ENCODE data around the gene PLEKHJ1. TPM values are rescaled to one million over a fixed set of nuclear protein-coding genes. Genes with fewer than 3 reads are reported as not detected.

Gene PLEKHJ1
- polyA plus RNA-seq, 1 donor = 115 TPM

- DNase-seq = peak; percentile 12 to 32
- Histone ChIP-seq H3K27ac (ENCODE audit: low read length) (peak overlapping the region; percentile 43), H3K36me3 (ENCODE audit: control insufficient read depth, insufficient read depth, low read length) (peaks cover 73% of the 10 kb centered on the region), H3K4me3 (ENCODE audit: low read length) (no peak overlapping the region), H3K27me3 (ENCODE audit: control insufficient read depth, insufficient read depth, low read length) (no peaks in the 10 kb centered on the region), H3K9me3 (ENCODE audit: control insufficient read depth, low read depth, low read length) (peaks cover 6% of the 10 kb centered on the region), H3K4me1 (ENCODE audit: control insufficient read depth, insufficient read depth, low read length) (peaks cover 15% of the 10 kb centered on the region)
- WGBS (ENCODE audit: insufficient coverage, low lambda C conversion rate) = no CpG with 5 or more reads among the region's 28 CpGs
These were observed 49.9 kb downstream of the PLEKHJ1 start for GRCh38 chr19:2186071-2186846.

GRCh38 chr19:2185734-2186070 lies 50.4 kb downstream of the PLEKHJ1 start:
- 100% methylated on average over 2 of the region's 11 CpGs for WGBS (ENCODE audit: insufficient coverage, low lambda C conversion rate)
- DNase-seq = no peak
- Histone ChIP-seq H3K27ac (ENCODE audit: low read length) (peak overlapping the region; percentile 43), H3K27me3 (ENCODE audit: control insufficient read depth, insufficient read depth, low read length) (no peaks in the 10 kb centered on the region), H3K9me3 (ENCODE audit: control insufficient read depth, low read depth, low read length) (peaks cover 3% of the 10 kb centered on the region), H3K4me3 (ENCODE audit: low read length) (no peak overlapping the region), H3K36me3 (ENCODE audit: control insufficient read depth, insufficient read depth, low read length) (peaks cover 72% of the 10 kb centered on the region), H3K4me1 (ENCODE audit: control insufficient read depth, insufficient read depth, low read length) (peaks cover 10% of the 10 kb centered on the region)

GRCh38 chr19:2184422-2184975 lies 51.6 kb downstream of the PLEKHJ1 start:
- 100% methylated on average over 1 of the region's 22 CpGs for WGBS (ENCODE audit: insufficient coverage, low lambda C conversion rate)
- no peak overlapping the region for H3K27ac ChIP-seq (ENCODE audit: low read length)

More at GRCh38 chr19:2184422-2184975, 51.6 kb downstream of the PLEKHJ1 start:
- H3K27me3 ChIP-seq (ENCODE audit: control insufficient read depth, insufficient read depth, low read length) = no peaks in the 10 kb centered on the region
- peaks cover 3% of the 10 kb centered on the region for H3K9me3 ChIP-seq (ENCODE audit: control insufficient read depth, low read depth, low read length)
- H3K4me1 ChIP-seq (ENCODE audit: control insufficient read depth, insufficient read depth, low read length) = peaks cover 3% of the 10 kb centered on the region
- H3K4me3 ChIP-seq (ENCODE audit: low read length) = no peak overlapping the region
- peaks cover 62% of the 10 kb centered on the region for H3K36me3 ChIP-seq (ENCODE audit: control insufficient read depth, insufficient read depth, low read length)
- no peak for DNase-seq

Other genes with a start within 250 kb of the PLEKHJ1 start
- gene BTBD2, start 220.6 kb downstream of the PLEKHJ1 start, polyA plus RNA-seq = 96.7 TPM
- 86.8 TPM for gene MKNK2, start 185.1 kb downstream of the PLEKHJ1 start, polyA plus RNA-seq
- 20.8 TPM for gene MOB3A, start 140.0 kb downstream of the PLEKHJ1 start, polyA plus RNA-seq
- 4.4 TPM for gene IZUMO4, start 139.4 kb downstream of the PLEKHJ1 start, polyA plus RNA-seq
- gene AP3D1, start 84.8 kb downstream of the PLEKHJ1 start, polyA plus RNA-seq = 103 TPM
- 20.3 TPM for gene DOT1L, start 72.4 kb downstream of the PLEKHJ1 start, polyA plus RNA-seq
- gene SF3A2, start 495 bp upstream of the PLEKHJ1 start, polyA plus RNA-seq = 75.2 TPM
- gene AMH, start 13.0 kb upstream of the PLEKHJ1 start, polyA plus RNA-seq = 4.6 TPM
- 2.2 TPM for gene JSRP1, start 20.1 kb upstream of the PLEKHJ1 start, polyA plus RNA-seq
- 0.15 TPM for gene PEAK3, start 45.8 kb upstream of the PLEKHJ1 start, polyA plus RNA-seq
- 0.66 TPM for gene LINGO3, start 71.8 kb upstream of the PLEKHJ1 start, polyA plus RNA-seq
- gene LSM7, start 92.3 kb upstream of the PLEKHJ1 start, polyA plus RNA-seq = 152 TPM
- gene SPPL2B, start 92.4 kb upstream of the PLEKHJ1 start, polyA plus RNA-seq = 112 TPM
- gene TMPRSS9, start 123.9 kb upstream of the PLEKHJ1 start, polyA plus RNA-seq = 1.9 TPM
- 91.2 TPM for gene TIMM13, start 191.3 kb upstream of the PLEKHJ1 start, polyA plus RNA-seq
- gene LMNB2, start 220.6 kb upstream of the PLEKHJ1 start, polyA plus RNA-seq = 40.2 TPM
- gene GADD45B, start 239.8 kb upstream of the PLEKHJ1 start, polyA plus RNA-seq = 23.2 TPM

Measured in large intestine (tissue), 3 donors.